Mesenchymal stem cell (in vitro differentiated cells and primary cell): ENCODE results near the gene SPTBN1.

ENCODE experiments used
- DNase-seq: peaks from one replicate; pipeline ENCODE4 v3.0.0-alpha.2; 2013
- H2AFZ ChIP-seq: one replicate; pipeline ENCODE4 v1.6.1; 2013; ENCODE audit warnings: low read depth, mild to moderate bottlenecking, control low read depth, inconsistent platforms, low read length, moderate library complexity
- H2AK5ac ChIP-seq: 2 replicates; pipeline ENCODE4 v1.6.1; 2013; ENCODE audit warnings: low read length, moderate library complexity, mild to moderate bottlenecking, inconsistent platforms; ENCODE audit not compliant: severe bottlenecking
- H2BK120ac ChIP-seq: one replicate; pipeline ENCODE4 v1.6.1; 2013; ENCODE audit warnings: low read depth, mild to moderate bottlenecking, inconsistent platforms, low read length, moderate library complexity
- H2BK12ac ChIP-seq, 2 experiments: one replicate each; pipeline ENCODE4 v1.6.1; 2013; ENCODE audit warnings: inconsistent platforms in 2 of 2, low read length in 2 of 2, mild to moderate bottlenecking in 2 of 2, moderate library complexity in 2 of 2, control low read depth in 1 of 2
- H2BK15ac ChIP-seq: one replicate; pipeline ENCODE4 v1.6.1; 2013; ENCODE audit warnings: mild to moderate bottlenecking, low read depth, inconsistent platforms; ENCODE audit not compliant: poor library complexity, severe bottlenecking
- H2BK5ac ChIP-seq: 2 replicates; pipeline ENCODE4 v1.6.1; 2013; ENCODE audit warnings: low read depth, mild to moderate bottlenecking, low read length, control low read depth, inconsistent platforms; ENCODE audit not compliant: poor library complexity, severe bottlenecking
- H3K14ac ChIP-seq, 2 experiments: one replicate each; pipeline ENCODE4 v1.6.1; 2013; ENCODE audit warnings: inconsistent platforms in 2 of 2, low read length in 2 of 2, control low read depth in 1 of 2, mild to moderate bottlenecking in 1 of 2, moderate library complexity in 1 of 2
- H3K18ac ChIP-seq, 2 experiments: one replicate each; pipeline ENCODE4 v1.6.1; 2013; ENCODE audit warnings: inconsistent platforms in 2 of 2, low read length in 2 of 2, control low read depth in 1 of 2, low read depth in 1 of 2, mild to moderate bottlenecking in 1 of 2
- H3K23ac ChIP-seq, 2 experiments: one replicate each; pipeline ENCODE4 v1.6.1; 2013; ENCODE audit warnings: inconsistent platforms in 2 of 2, low read length in 2 of 2, mild to moderate bottlenecking in 2 of 2, moderate library complexity in 2 of 2, control low read depth in 1 of 2
- H3K27ac ChIP-seq: 2 replicates; pipeline ENCODE4 v1.5.1; 2013; ENCODE audit warnings: mild to moderate bottlenecking, moderate library complexity, low read length, control low read depth, inconsistent platforms; ENCODE audit not compliant: poor library complexity, severe bottlenecking
- H3K27me3 ChIP-seq, 2 experiments: 2 replicates each; pipeline versions ENCODE4 v1.6.1 to v1.7.0; 2013; ENCODE audit warnings: low read length in 2 of 2, mild to moderate bottlenecking in 2 of 2, moderate library complexity in 2 of 2, control low read depth in 1 of 2, inconsistent platforms in 1 of 2; ENCODE audit not compliant: control insufficient read depth in 1 of 2, insufficient read depth in 1 of 2
- H3K36me3 ChIP-seq, 2 experiments: 2 replicates each; pipeline versions ENCODE4 v1.6.1 to v1.7.0; 2013; ENCODE audit warnings: low read length in 2 of 2, control low read depth in 1 of 2, inconsistent platforms in 1 of 2, low read depth in 1 of 2, mild to moderate bottlenecking in 1 of 2; ENCODE audit not compliant: insufficient read depth in 2 of 2, control insufficient read depth in 1 of 2
- H3K4ac ChIP-seq, 2 experiments: one replicate each; pipeline ENCODE4 v1.6.1; 2013; ENCODE audit warnings: inconsistent platforms in 2 of 2, low read length in 2 of 2, mild to moderate bottlenecking in 2 of 2, moderate library complexity in 2 of 2, control low read depth in 1 of 2, low read depth in 1 of 2
- H3K4me1 ChIP-seq: 2 replicates; pipeline ENCODE4 v1.6.1; 2013; ENCODE audit warnings: low read depth, low read length, control low read depth; ENCODE audit not compliant: control insufficient read depth, insufficient read depth
- H3K4me2 ChIP-seq: 2 replicates; pipeline ENCODE4 v1.6.1; 2013; ENCODE audit warnings: low read length, mild to moderate bottlenecking, inconsistent platforms; ENCODE audit not compliant: poor library complexity, severe bottlenecking
- H3K4me3 ChIP-seq, 2 experiments: 2 replicates each; pipeline versions ENCODE4 v1.5.1 to v1.7.0; 2013; ENCODE audit warnings: low read length in 2 of 2, mild to moderate bottlenecking in 2 of 2, control low read depth in 1 of 2, low read depth in 1 of 2; ENCODE audit not compliant: insufficient read depth in 1 of 2
- H3K79me1 ChIP-seq: replicated peaks from 2 replicates; pipeline ENCODE4 v1.6.1; 2013; ENCODE audit warnings: mild to moderate bottlenecking, control low read depth, low read length, inconsistent platforms; ENCODE audit not compliant: poor library complexity, severe bottlenecking
- H3K9ac ChIP-seq: 2 replicates; pipeline ENCODE4 v1.7.0; 2013; ENCODE audit warnings: mild to moderate bottlenecking, low read length, moderate library complexity
- H3K9me3 ChIP-seq: 2 replicates; pipeline ENCODE4 v1.7.0; 2013; ENCODE audit warnings: mild to moderate bottlenecking, low read length; ENCODE audit not compliant: control insufficient read depth
- H4K8ac ChIP-seq: one replicate; pipeline ENCODE4 v1.6.1; 2013; ENCODE audit warnings: inconsistent platforms, mild to moderate bottlenecking, low read length, moderate library complexity
- H4K91ac ChIP-seq: one replicate; pipeline ENCODE4 v1.6.1; 2013; ENCODE audit warnings: mild to moderate bottlenecking, low read length, inconsistent platforms
- WGBS: methylation state at CpG from one replicate; pipeline ENCODE4 v1.1.7; 2013; ENCODE audit warnings: mixed read lengths; 5-methylcytosine and 5-hydroxymethylcytosine counted together

SPTBN1 gene

DNA sequence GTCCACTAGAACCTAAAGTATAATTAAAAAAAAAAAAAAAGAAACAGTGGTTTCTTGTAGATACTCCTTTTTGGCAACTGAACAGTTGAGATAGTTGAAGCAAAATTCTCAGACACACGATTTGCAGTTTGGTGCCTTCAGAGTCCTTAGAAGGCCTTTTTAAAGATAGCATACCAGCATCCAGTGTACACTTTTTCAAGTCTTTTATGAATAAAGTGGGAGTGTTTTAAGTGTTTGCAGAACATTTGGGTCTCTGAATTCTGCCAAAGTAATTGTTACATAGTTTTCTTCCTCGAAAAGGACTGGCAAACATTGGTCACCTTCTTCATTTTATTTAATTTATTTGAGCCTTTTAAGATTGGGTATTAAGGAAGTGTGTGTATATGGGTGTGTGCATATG lies 62.3 kb downstream of the SPTBN1 start:
- no peak overlapping the region for H2BK15ac ChIP-seq
- H4K91ac ChIP-seq = no peak overlapping the region
- no peak overlapping the region for H3K18ac ChIP-seq
- no peak overlapping the region for H2AK5ac ChIP-seq
- no peak overlapping the region for H3K4ac ChIP-seq
- H2AFZ ChIP-seq = no peak overlapping the region
- no peak overlapping the region for H4K8ac ChIP-seq
- no peak overlapping the region for H3K27ac ChIP-seq
- WGBS = 100% methylated on average over 1 of the region's 2 CpGs
- H2BK120ac ChIP-seq = no peak overlapping the region
- DNase-seq = no peak
- no peak overlapping the region for H3K14ac ChIP-seq
- peaks cover 14% of the 10 kb centered on the region for H3K79me1 ChIP-seq
- H3K4me2 ChIP-seq = no peak overlapping the region
- H3K36me3 ChIP-seq = peaks cover 6 to 7% of the 10 kb centered on the region in 2 experiments
- no peak overlapping the region for H3K23ac ChIP-seq
- H3K9ac ChIP-seq = no peak overlapping the region
- H3K4me1 ChIP-seq = peaks cover 18% of the 10 kb centered on the region
- no peaks in the 10 kb centered on the region for H3K9me3 ChIP-seq
- H3K4me3 ChIP-seq = no peak overlapping the region
- H2BK5ac ChIP-seq = no peak overlapping the region
- no peaks in the 10 kb centered on the region for H3K27me3 ChIP-seq
- no peak overlapping the region for H2BK12ac ChIP-seq

GRCh38 chr2:54519841-54520459 lies 63.8 kb downstream of the SPTBN1 start:
- WGBS = 87% methylated on average over 11 of the region's 12 CpGs
- Histone ChIP-seq H3K36me3 (peaks cover 6 to 7% of the 10 kb centered on the region in 2 experiments), H3K4me2 (no peak overlapping the region), H2BK12ac (no peak overlapping the region), H2BK5ac (no peak overlapping the region), H3K27ac (peak overlapping the region; percentile 46), H2BK15ac (no peak overlapping the region), H3K14ac (no peak overlapping the region), H3K27me3 (no peaks in the 10 kb centered on the region), H3K9me3 (no peaks in the 10 kb centered on the region), H3K23ac (no peak overlapping the region), H3K4ac (no peak overlapping the region), H3K9ac (peak overlapping the region; percentile 8), H3K4me1 (peaks cover 25% of the 10 kb centered on the region), H2AK5ac (no peak overlapping the region), H3K79me1 (peaks cover 12% of the 10 kb centered on the region), H2BK120ac (no peak overlapping the region), H3K18ac (no peak overlapping the region), H2AFZ (no peak overlapping the region), H4K91ac (no peak overlapping the region), H3K4me3 (no peak overlapping the region), H4K8ac (no peak overlapping the region)
- DNase-seq = no peak

GRCh38 chr2:54520687-54521086 lies 64.6 kb downstream of the SPTBN1 start:
- Histone ChIP-seq H3K23ac (no peak overlapping the region), H3K4me3 (no peak overlapping the region), H3K14ac (no peak overlapping the region), H2BK15ac (no peak overlapping the region), H3K27me3 (no peaks in the 10 kb centered on the region), H3K4me1 (peaks cover 29% of the 10 kb centered on the region), H2AFZ (no peak overlapping the region), H3K4me2 (no peak overlapping the region), H3K18ac (no peak overlapping the region), H3K36me3 (peaks cover 2 to 3% of the 10 kb centered on the region in 2 experiments), H3K9me3 (no peaks in the 10 kb centered on the region), H4K91ac (no peak overlapping the region), H3K79me1 (peaks cover 8% of the 10 kb centered on the region), H2AK5ac (peak overlapping the region; percentile 27), H3K9ac (peak overlapping the region; percentile 8), H2BK120ac (no peak overlapping the region), H3K27ac (peak overlapping the region; percentile 76), H4K8ac (no peak overlapping the region), H2BK12ac (no peak overlapping the region), H3K4ac (no peak overlapping the region), H2BK5ac (no peak overlapping the region)
- WGBS = 42% methylated on average over 2 of the region's 3 CpGs
- DNase-seq = peak; percentile 91

GRCh38 chr2:54522624-54523281 lies 66.6 kb downstream of the SPTBN1 start:
- Histone ChIP-seq H2BK5ac (no peak overlapping the region), H3K27ac (no peak overlapping the region), H2AFZ (no peak overlapping the region), H3K79me1 (peaks cover 4% of the 10 kb centered on the region), H3K4ac (no peak overlapping the region), H3K27me3 (no peaks in the 10 kb centered on the region), H2BK12ac (no peak overlapping the region), H2BK15ac (no peak overlapping the region), H3K4me2 (no peak overlapping the region), H3K9me3 (no peaks in the 10 kb centered on the region), H3K14ac (no peak overlapping the region), H3K9ac (no peak overlapping the region), H4K8ac (no peak overlapping the region), H3K4me3 (no peak overlapping the region), H3K4me1 (peaks cover 34% of the 10 kb centered on the region), H3K36me3 (peaks cover 10 to 19% of the 10 kb centered on the region in 2 experiments), H2BK120ac (no peak overlapping the region), H3K18ac (no peak overlapping the region), H3K23ac (no peak overlapping the region), H2AK5ac (no peak overlapping the region), H4K91ac (no peak overlapping the region)
- 70% methylated on average over 5 of the region's 5 CpGs for WGBS
- DNase-seq = peak; percentile 71
